ENCODE data around the gene KCNJ15. TPM values are rescaled to one million over a fixed set of nuclear protein-coding genes. Genes with fewer than 3 reads are reported as not detected.

Gene KCNJ15
- total RNA-seq, 1 donor from 2014 or later: 2.2 TPM

GRCh38 chr21:38289705-38290485 is 33.1 kb downstream of the KCNJ15 start:
- DNase-seq (ENCODE audit: low read depth): peak; percentile 100
- H3K27me3 Mint-ChIP-seq (ENCODE audit: low read depth, unreplicated experiment): no peaks in the 10 kb centered on the region

GRCh38 chr21:38290809-38291208 is 34.0 kb downstream of the KCNJ15 start:
- H3K4me3 Mint-ChIP-seq (ENCODE audit: unreplicated experiment): no peak overlapping the region
- no peak overlapping the region for H3K4me3 ChIP-seq (ENCODE audit: insufficient read depth, low read depth, low read length)
- TF ChIP-seq CTCF (IDR thresholded peaks at IDR 0.05; ENCODE audit: insufficient read depth, low read depth, low read length) (no peak), EZH2 (IDR thresholded peaks at IDR 0.05; ENCODE audit: insufficient read depth, low read length) (no peak)
- H3K4me2 ChIP-seq (ENCODE audit: low read length): peak overlapping the region; percentile 55
- DNase-seq (ENCODE audit: low read depth) (no peak), FAIRE-seq (no peak)
- H4K20me1 ChIP-seq (ENCODE audit: insufficient read depth, low read length): no peaks in the 10 kb centered on the region
- peaks cover 58% of the 10 kb centered on the region for H3K4me1 Mint-ChIP-seq (ENCODE audit: low read depth, unreplicated experiment)
- H3K9ac ChIP-seq (ENCODE audit: low read length): peak overlapping the region; percentile 57
- no peak overlapping the region for H2AFZ ChIP-seq (ENCODE audit: low read depth, low read length)
- H3K27me3 ChIP-seq (ENCODE audit: insufficient read depth, low read length): no peaks in the 10 kb centered on the region
- H3K9me3 ChIP-seq (ENCODE audit: insufficient read depth, low read depth, low read length): no peaks in the 10 kb centered on the region
- H3K9me3 Mint-ChIP-seq (ENCODE audit: unreplicated experiment): no peaks in the 10 kb centered on the region
- H3K27ac Mint-ChIP-seq (ENCODE audit: unreplicated experiment): no peak overlapping the region
- peak overlapping the region; percentile 86 for H3K27ac ChIP-seq (ENCODE audit: low read depth, low read length)
- H3K79me2 ChIP-seq (ENCODE audit: insufficient read depth, low read length): no peaks in the 10 kb centered on the region
- no peaks in the 10 kb centered on the region for H3K36me3 Mint-ChIP-seq (ENCODE audit: low read depth, unreplicated experiment)
- no peaks in the 10 kb centered on the region for H3K36me3 ChIP-seq (ENCODE audit: insufficient read depth, low read length)
- peaks cover 45% of the 10 kb centered on the region for H3K4me1 ChIP-seq (ENCODE audit: insufficient read depth, low read length)
- H3K27me3 Mint-ChIP-seq (ENCODE audit: low read depth, unreplicated experiment): no peaks in the 10 kb centered on the region

More at GRCh38 chr21:38289705-38290485, 33.1 kb downstream of the KCNJ15 start:
- peak overlapping the region; percentile 57 for H3K9ac ChIP-seq (ENCODE audit: low read length)
- H3K27me3 ChIP-seq (ENCODE audit: insufficient read depth, low read length): no peaks in the 10 kb centered on the region
- H3K4me3 ChIP-seq (ENCODE audit: insufficient read depth, low read depth, low read length): no peak overlapping the region
- Mint-ChIP-seq H3K36me3 (ENCODE audit: low read depth, unreplicated experiment) (no peaks in the 10 kb centered on the region), H3K4me1 (ENCODE audit: low read depth, unreplicated experiment) (peaks cover 57% of the 10 kb centered on the region), H3K9me3 (ENCODE audit: unreplicated experiment) (no peaks in the 10 kb centered on the region), H3K4me3 (ENCODE audit: unreplicated experiment) (no peak overlapping the region), H3K27ac (ENCODE audit: unreplicated experiment) (peak overlapping the region; percentile 83)
- no peaks in the 10 kb centered on the region for H3K9me3 ChIP-seq (ENCODE audit: insufficient read depth, low read depth, low read length)
- H3K36me3 ChIP-seq (ENCODE audit: insufficient read depth, low read length): no peaks in the 10 kb centered on the region
- peak; percentile 88 for FAIRE-seq
- peak overlapping the region; percentile 55 for H3K4me2 ChIP-seq (ENCODE audit: low read length)
- H3K79me2 ChIP-seq (ENCODE audit: insufficient read depth, low read length): no peaks in the 10 kb centered on the region
- no peaks in the 10 kb centered on the region for H4K20me1 ChIP-seq (ENCODE audit: insufficient read depth, low read length)
- H3K4me1 ChIP-seq (ENCODE audit: insufficient read depth, low read length): peaks cover 45% of the 10 kb centered on the region
- no peak overlapping the region for H2AFZ ChIP-seq (ENCODE audit: low read depth, low read length)
- TF ChIP-seq EZH2 (IDR thresholded peaks at IDR 0.05; ENCODE audit: insufficient read depth, low read length) (no peak), CTCF (IDR thresholded peaks at IDR 0.05; ENCODE audit: insufficient read depth, low read depth, low read length) (no peak)
- H3K27ac ChIP-seq (ENCODE audit: low read depth, low read length): peak overlapping the region; percentile 86

GRCh38 chr21:38291874-38292273 is 35.1 kb downstream of the KCNJ15 start:
- no peaks in the 10 kb centered on the region for H3K9me3 ChIP-seq (ENCODE audit: insufficient read depth, low read depth, low read length)
- H3K4me2 ChIP-seq (ENCODE audit: low read length): peak overlapping the region; percentile 17
- no peaks in the 10 kb centered on the region for H3K27me3 ChIP-seq (ENCODE audit: insufficient read depth, low read length)
- no peak overlapping the region for H3K4me3 ChIP-seq (ENCODE audit: insufficient read depth, low read depth, low read length)
- H3K36me3 Mint-ChIP-seq (ENCODE audit: low read depth, unreplicated experiment): no peaks in the 10 kb centered on the region
- H3K9me3 Mint-ChIP-seq (ENCODE audit: unreplicated experiment): no peaks in the 10 kb centered on the region
- H3K36me3 ChIP-seq (ENCODE audit: insufficient read depth, low read length): no peaks in the 10 kb centered on the region
- no peaks in the 10 kb centered on the region for H3K27me3 Mint-ChIP-seq (ENCODE audit: low read depth, unreplicated experiment)
- H3K79me2 ChIP-seq (ENCODE audit: insufficient read depth, low read length): no peaks in the 10 kb centered on the region
- H3K9ac ChIP-seq (ENCODE audit: low read length): no peak overlapping the region
- H3K4me1 ChIP-seq (ENCODE audit: insufficient read depth, low read length): peaks cover 50% of the 10 kb centered on the region
- H4K20me1 ChIP-seq (ENCODE audit: insufficient read depth, low read length): no peaks in the 10 kb centered on the region
- peak overlapping the region; percentile 66 for H3K27ac Mint-ChIP-seq (ENCODE audit: unreplicated experiment)
- H3K27ac ChIP-seq (ENCODE audit: low read depth, low read length): peak overlapping the region; percentile 54
- no peak overlapping the region for H3K4me3 Mint-ChIP-seq (ENCODE audit: unreplicated experiment)
- FAIRE-seq (no peak), DNase-seq (ENCODE audit: low read depth) (peak; percentile 60)
- H3K4me1 Mint-ChIP-seq (ENCODE audit: low read depth, unreplicated experiment): peaks cover 61% of the 10 kb centered on the region
- no peak for TF ChIP-seq EZH2 (IDR thresholded peaks at IDR 0.05; ENCODE audit: insufficient read depth, low read length)
- no peak for TF ChIP-seq CTCF (IDR thresholded peaks at IDR 0.05; ENCODE audit: insufficient read depth, low read depth, low read length)
- no peak overlapping the region for H2AFZ ChIP-seq (ENCODE audit: low read depth, low read length)

Data from astrocyte (in vitro differentiated cells and primary cell).